Stimulated activated CD8-positive, alpha-beta memory T cell treated with anti-CD3 and anti-CD28 coated beads, Interleukin-2, amount 100 ng/mL, for 1 hour (primary cell): ENCODE results near the gene RPS3A.
"Not testable (repeated sequence)": the region's sequence is repeated elsewhere in the genome, so short reads cannot be mapped to it uniquely, and the experiment has no call there.

Source experiments
- DNase-seq, 2 donors: peaks; one replicate each; pipeline ENCODE4 v3.0.0-alpha.2; 2020; ENCODE audit warnings: low read depth in 2 of 2

The RPS3A gene

GRCh38 chr4:151114986-151115385, 15.6 kb downstream of the RPS3A start:
- no peak for DNase-seq

DNA sequence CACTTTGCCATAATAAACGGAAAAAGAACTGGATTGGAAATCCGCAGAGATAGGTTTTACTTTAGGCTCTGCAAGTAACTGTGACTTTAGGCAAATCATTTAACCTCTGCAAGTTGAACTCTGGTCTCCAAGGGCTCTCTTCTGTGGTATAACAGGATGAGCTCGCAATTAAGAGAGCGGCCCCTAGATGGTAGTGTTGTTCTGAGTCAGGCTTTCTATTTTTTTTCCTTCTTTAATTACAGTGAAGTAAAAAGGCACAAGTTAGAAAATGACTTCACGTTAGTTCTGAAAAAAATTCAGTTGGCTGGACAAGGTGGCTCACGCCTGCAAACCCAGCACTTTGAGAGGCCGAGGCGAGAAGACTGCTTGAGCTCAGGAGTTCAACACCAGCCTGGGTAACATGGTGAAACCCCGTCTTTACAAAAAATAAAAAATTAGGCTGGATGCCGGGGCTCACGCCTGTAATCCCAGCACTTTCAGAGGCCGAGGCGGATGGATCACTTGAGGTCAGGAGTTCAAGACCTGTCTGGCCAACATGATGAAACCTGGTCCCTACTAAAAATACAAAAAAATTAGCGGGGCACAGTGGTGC, 18.0 kb downstream of the RPS3A start:
- no peak for DNase-seq

GRCh38 chr4:151129796-151130195, 30.4 kb downstream of the RPS3A start:
- no peak for DNase-seq

DNA sequence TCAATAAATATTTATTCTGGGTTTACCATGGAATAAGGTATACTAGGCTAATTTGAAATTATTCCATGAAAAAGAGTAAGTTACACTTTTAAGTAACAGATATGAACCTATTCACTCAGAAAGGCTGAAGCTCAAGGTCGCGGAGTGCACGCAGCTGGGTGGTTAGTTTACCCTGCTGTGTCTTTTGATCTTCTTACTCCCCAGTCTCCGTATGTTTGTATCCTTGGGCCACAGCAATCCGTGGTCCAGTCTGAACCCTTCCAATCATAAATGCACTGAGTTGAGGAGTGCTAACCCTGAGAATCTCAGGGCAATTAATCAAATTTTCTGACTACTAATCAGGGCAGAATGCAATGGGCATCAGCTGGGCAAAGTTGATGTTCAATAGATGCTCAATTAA, 33.9 kb downstream of the RPS3A start:
- no peak for DNase-seq

DNA sequence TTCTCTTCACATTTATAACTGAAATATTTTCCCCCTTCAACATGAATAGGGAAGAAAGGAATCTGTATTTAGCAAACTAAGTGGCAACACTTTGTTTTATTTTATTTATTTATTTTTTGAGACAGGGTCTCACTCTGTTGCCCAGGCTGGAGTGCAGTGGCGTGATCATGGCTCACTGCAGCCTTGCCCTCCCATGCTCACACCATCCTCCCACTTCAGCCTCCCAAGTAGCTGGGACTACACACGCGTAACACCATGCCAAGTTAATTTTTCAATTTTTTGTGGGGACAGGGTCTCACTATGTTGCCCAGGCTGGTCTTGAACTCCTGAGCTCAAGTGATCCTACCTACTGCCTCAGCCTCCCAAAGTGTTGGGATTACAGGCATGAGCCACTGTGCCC, 36.6 kb downstream of the RPS3A start:
- DNase-seq, result not testable (repeated sequence)

- DNase-seq, result no peak
These were observed 40.4 kb downstream of the RPS3A start for GRCh38 chr4:151139814-151140213.

DNA sequence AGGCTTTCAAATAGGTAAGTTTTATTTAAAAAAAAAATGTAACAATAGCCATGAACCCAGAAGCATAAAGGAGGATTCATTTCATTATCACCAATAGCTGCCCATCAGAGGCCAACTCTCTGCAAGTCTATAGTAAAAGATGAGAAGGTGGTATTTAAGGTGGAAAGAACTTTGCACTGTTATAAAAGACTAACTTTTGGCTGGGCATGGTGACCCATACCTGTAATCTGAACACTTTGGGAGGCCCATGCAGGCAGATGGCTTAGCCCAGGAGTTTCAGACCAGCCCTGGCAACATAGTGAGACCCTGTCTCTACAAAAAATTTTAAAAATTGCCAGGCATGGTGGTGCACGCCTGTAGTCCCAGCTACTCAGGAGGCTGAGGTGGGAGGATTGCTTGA, 43.3 kb downstream of the RPS3A start:
- no peak for DNase-seq

GRCh38 chr4:151143162-151143561, 43.7 kb downstream of the RPS3A start:
- no peak for DNase-seq

DNA sequence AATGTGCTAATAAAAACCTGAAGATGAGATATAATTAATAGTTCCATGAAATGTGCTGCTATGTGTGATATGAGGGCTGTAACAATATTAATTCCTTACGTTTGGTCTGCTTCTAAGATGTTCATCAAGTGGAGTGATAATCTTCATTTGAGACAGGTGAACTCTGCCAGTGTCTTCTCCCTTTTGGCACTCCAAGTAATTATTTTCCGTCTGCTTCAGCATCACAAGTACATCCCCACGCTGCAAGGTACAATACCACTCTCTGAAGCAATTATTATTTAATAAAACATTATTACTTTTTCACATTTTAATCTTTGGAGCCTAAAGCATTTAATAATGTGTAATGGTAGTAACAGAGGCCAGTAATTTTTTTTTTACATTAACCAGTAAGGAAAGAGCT, 44.4 kb downstream of the RPS3A start:
- DNase-seq, result no peak

DNA sequence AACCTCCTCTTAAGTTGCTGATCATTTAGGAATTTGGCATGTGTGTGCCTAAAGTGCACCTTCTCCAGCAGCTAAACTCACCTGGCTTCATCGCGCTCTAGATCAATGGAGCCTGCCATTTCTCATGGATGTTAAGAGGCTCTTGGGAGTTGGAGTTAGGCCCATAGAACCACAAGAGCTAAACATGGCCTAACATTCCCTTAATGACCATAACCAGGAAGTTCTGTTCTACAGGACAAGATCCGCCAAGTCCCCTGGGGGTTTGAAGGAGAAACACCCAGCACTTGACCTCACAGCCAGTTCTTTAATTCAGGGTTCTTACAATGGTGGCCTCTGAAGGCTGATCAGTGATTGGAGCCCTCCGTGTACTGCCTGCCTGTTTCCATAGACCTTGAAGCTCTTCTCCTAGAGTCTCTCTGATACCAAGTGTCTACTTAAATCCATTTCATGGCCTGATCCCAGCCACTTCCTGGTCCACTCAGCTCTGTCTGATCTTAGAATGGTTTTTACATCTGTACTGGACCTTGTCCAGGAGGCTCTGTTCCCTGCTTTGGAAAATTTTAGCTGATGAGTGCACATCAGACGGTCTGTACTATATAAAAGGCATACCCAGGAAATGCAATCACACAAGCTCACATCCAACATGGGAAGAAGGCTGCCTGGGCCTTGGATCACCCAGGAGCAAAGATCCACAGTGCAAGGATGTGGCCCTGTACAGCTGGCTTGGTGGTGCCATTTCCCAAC, 45.1 kb downstream of the RPS3A start:
- DNase-seq, result no peak

GRCh38 chr4:151147000-151147399, 47.6 kb downstream of the RPS3A start:
- no peak for DNase-seq

DNA sequence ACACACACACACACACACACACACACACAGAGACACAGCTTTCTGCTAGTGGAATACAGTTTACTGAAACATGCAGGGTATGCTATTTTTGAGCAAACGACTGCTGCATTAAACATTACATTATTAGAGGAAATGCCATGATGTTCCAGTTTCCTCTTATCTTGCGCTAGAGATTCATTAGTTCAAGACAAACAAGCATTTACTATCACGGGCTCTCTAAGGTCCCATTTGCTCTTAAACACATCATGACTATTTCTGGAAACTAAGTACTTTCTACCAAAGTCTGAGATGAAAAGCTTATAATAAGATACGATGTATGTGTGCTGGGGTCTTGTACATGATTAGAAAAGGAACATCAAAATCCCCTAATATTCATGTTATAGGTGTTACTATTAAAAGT, 48.8 kb downstream of the RPS3A start:
- DNase-seq, result no peak

DNA sequence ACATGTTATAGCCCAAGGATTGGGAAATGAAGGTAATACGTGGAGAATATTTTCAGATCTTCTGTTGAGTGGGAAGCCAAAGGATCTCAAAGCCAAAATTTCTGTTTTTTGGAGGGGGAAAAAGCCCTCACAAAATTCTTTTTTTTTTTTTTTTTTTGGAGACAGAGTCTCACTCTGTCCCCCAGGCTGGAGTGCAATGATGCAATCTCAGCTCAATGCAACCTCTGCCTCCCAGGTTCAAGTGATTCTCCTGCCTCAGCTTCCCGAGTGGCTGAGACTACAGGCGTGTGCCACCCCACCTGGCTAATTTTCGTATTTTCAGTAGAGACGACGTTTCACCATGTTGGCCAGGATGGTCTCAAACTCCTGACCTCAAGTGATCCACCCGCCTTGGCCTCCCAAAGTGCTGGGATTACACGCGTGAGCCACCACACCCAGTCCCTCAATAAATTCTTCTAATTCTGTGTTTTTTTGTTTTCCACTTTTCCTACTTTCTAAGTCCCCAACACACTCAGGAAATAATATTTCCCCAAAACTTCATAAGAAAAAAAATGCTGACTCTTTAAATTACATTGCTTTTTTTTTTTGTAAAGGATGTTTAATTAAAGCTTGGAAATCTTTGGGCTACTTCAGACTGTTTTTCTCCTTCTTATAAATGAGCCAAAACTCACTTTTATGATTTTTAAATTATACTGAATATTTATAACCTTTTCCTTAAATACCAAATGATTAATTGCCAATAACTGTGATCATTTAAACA, 51.6 kb downstream of the RPS3A start:
- no peak for DNase-seq

DNA sequence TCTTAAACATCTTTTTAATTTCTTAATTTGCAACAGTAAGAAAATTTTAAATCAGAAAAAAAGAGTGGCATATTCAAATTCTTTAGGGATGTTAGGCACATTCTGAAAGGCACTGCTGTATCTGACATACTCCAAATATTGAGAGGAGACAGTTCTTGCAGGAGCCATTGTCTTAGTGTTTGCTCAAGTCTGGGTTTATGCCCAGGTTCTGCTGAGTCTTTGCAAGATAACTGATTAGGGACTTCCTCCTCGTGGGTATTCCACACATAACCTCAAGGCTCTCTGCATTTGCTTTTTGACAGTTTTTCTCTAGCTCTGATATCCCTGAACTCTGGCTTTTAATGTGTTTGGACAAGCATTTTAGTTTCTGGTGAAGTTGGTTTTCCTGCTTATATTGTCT, 52.6 kb downstream of the RPS3A start:
- DNase-seq, result no peak

GRCh38 chr4:151153585-151153984, 54.2 kb downstream of the RPS3A start:
- no peak for DNase-seq
